BJ (cell line): ENCODE measurements around the gene ZKSCAN4. TPM values are rescaled to one million over a fixed set of nuclear protein-coding genes. Genes with fewer than 3 reads are reported as not detected.
A peak's percentile ranks its signal among the peaks of the same experiment; 100 is the strongest.

Experiments
- CTCF ChIA-PET: fragments of 350-600 bp; formaldehyde crosslinking; extraction: SDS; loops from one replicate; lab custom pipeline; 2021; ENCODE audit warnings: antibody characterized with exemption, inconsistent platforms; lab: Yijun Ruan, JAX
- POLR2A ChIA-PET: fragments of 300-600 bp; sonication (Branson Sonifier 250); formaldehyde crosslinking; extraction: SDS; loops from one replicate; lab custom pipeline; 2021; ENCODE audit warnings: antibody characterized with exemption; lab: Charles Lee
- DNase-seq: peaks from one replicate; pipeline ENCODE4 v3.0.0-alpha.2; 2011; ENCODE audit warnings: low read depth
- H3K27me3 ChIP-seq: 2 replicates; pipeline ENCODE4 v1.6.0; 2011; ENCODE audit warnings: low read length; ENCODE audit not compliant: control insufficient read depth, insufficient read depth
- H3K36me3 ChIP-seq: 2 replicates; pipeline ENCODE4 v1.5.1; 2011; ENCODE audit warnings: low read length; ENCODE audit not compliant: control insufficient read depth, insufficient read depth
- H3K4me3 ChIP-seq: 2 replicates; pipeline ENCODE4 v1.5.1; 2011; ENCODE audit warnings: low read depth, mild to moderate bottlenecking, control low read depth, low read length
- polyA plus RNA-seq: library from polyadenylated mRNA; depleted of rRNA; stranded (reverse); fragments of >200 nt; gene quantifications from 2 replicates; pipeline ENCODE4 v1.2.3, GENCODE V29; 2011
- TF ChIP-seq, protein P1 (sequence below): IDR thresholded peaks from 2 replicates; pipeline ENCODE4 v1.5.1; 2011; ENCODE audit warnings: low read depth, mild to moderate bottlenecking, control low read depth, inconsistent platforms, low read length, moderate library complexity; ENCODE audit not compliant: insufficient read depth

ZKSCAN4 gene
- polyA plus RNA-seq, 1 experiment = 3.0 TPM

DNA sequence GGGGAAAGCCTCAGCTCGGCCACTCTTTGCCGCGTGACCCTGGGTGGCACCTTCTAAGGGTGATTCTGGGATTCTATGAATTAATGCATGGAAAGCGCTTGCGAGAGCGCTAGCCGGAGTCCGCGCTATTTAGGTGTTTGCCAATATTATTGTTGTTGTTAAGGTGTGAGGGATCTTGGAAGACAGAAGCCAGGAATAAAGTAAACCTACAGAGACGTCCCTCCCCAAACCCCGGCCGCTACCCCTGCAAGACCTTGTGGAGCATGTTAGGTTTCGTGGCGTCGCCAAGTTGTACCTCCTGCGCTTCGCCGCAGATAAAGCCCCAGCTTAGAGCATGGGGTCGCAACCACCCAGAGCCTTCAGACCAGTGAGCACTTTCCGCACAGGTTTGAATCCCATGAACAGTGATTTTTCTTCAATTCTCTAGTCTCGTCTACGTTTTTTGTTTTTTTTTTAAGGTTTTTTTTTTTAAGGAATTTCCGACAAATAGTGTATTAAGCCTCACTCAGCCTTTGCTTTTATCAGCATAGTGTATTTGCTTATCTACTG, 43.9 kb downstream of the ZKSCAN4 start:
- DNase-seq = no peak
- Histone ChIP-seq H3K4me3 (peak overlapping the region; percentile 18), H3K27me3 (peaks cover 16% of the 10 kb centered on the region), H3K36me3 (no peaks in the 10 kb centered on the region)
- TF ChIP-seq, protein P1, sequence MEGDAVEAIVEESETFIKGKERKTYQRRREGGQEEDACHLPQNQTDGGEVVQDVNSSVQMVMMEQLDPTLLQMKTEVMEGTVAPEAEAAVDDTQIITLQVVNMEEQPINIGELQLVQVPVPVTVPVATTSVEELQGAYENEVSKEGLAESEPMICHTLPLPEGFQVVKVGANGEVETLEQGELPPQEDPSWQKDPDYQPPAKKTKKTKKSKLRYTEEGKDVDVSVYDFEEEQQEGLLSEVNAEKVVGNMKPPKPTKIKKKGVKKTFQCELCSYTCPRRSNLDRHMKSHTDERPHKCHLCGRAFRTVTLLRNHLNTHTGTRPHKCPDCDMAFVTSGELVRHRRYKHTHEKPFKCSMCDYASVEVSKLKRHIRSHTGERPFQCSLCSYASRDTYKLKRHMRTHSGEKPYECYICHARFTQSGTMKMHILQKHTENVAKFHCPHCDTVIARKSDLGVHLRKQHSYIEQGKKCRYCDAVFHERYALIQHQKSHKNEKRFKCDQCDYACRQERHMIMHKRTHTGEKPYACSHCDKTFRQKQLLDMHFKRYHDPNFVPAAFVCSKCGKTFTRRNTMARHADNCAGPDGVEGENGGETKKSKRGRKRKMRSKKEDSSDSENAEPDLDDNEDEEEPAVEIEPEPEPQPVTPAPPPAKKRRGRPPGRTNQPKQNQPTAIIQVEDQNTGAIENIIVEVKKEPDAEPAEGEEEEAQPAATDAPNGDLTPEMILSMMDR = no peak
- ChIA-PET POLR2A (no interaction called here), CTCF (no interaction called here)

DNA sequence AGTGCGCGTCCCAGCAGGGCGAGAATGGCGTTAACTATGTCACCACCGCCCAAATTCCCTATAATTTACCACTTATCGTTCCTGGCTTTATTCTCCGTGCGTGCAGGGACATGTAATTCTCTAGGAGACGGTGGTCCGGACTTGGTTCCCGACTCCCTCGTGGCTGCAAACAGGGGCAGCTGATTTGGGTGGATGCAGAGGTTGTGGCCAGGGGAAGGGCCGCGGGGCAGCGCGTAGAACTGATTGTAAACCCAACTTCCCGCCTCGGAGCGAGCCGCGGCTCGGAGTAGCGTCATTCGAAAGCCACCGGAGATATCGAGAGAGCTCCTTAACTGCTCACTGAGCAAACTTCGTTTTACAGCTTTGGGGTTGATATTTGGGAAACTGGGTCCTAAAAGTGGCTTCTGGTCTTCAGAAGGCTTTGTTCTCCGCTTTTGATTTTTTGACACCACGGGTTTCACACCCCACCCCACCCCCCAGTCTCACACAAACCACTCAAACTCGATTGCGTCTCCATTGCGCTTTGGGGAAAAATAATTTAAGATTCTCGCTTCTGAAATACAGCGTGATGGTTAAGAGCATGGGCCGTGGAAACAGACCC, 44.5 kb downstream of the ZKSCAN4 start:
- H3K36me3 ChIP-seq = no peaks in the 10 kb centered on the region
- H3K27me3 ChIP-seq = peaks cover 17% of the 10 kb centered on the region
- no peak for DNase-seq
- CTCF ChIA-PET = no interaction called here
- TF ChIP-seq, protein P1 = no peak
- POLR2A ChIA-PET = no interaction called here
- peak overlapping the region; percentile 18 for H3K4me3 ChIP-seq

DNA sequence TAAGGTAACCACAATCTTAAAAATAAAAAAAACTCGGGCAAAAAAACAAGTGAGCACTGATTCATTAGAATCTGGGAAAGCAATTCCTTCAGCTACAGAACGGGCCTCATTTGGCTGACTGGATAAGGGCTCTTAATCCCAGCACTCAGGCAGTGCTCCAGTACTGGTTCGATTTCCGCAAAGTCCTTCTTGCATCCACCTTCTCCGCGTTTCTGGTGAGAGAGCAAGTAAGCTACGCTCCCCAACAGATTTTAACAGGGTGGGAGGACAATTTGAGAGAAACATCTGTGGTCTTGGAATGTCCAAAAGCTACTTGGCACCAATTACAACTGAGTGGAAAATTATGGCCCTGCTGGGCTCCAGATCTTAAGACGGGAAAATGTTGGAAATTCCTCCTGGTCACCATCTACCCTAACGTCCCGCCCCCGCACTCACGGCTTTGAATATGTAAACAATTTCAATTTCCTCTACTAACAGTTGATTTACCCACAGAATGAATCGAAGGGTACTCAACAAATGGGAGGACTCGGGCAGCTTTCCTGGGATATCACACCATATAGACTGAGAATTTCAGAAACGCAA, 45.0 kb downstream of the ZKSCAN4 start:
- ChIA-PET CTCF (interaction anchor here (0.7 kb wide), 1 partner anchor 11 kb away, joined by 3 read pairs; no protein-coding TSS in a partner anchor), POLR2A (no interaction called here)
- Histone ChIP-seq H3K36me3 (no peaks in the 10 kb centered on the region), H3K4me3 (no peak overlapping the region), H3K27me3 (peaks cover 17% of the 10 kb centered on the region)
- TF ChIP-seq, protein P1 = no peak
- no peak for DNase-seq

DNA sequence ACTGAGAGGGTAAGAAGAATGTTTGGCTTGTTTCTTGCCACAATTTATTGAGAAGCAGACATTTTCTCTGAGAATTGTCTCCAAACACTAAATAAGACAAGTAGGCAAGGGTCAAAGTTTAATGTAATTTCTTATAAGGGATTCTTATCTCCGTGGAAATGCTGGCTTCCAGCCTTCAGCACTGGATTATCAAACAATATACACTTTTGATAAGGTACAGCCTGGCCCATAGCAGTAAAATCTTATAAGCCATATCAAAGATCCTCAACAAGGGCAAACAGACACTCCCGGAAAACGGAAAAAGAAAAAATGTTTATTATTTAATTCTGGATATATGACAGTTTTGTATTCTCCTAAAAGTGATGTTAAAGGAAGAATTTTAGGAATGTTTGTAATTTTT, 45.5 kb downstream of the ZKSCAN4 start:
- Histone ChIP-seq H3K4me3 (no peak overlapping the region), H3K36me3 (no peaks in the 10 kb centered on the region), H3K27me3 (peaks cover 17% of the 10 kb centered on the region)
- POLR2A ChIA-PET = no interaction called here
- no peak for DNase-seq
- TF ChIP-seq, protein P1 = no peak
- CTCF ChIA-PET = interaction anchor here (0.7 kb wide), 1 partner anchor 10 kb away, joined by 3 read pairs; no protein-coding TSS in a partner anchor

DNA sequence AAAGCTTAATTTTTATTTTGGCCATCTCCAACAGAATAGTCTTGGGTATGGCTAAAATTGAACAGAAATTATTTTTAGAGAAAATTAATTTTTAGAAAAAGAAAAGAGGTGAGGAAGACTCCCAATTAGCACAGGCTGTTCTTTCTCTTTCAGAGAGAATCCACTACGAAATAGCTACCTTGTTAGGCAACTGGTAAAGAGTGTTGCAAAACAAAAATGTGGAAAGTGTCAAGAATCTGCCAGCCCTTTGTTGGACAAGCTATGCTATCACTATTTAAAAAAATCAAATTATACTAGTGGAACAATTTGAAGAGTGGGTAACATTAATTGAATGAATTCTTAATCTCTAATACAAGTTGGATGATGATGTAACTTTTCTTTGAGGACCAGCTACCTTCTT, 46.2 kb downstream of the ZKSCAN4 start:
- TF ChIP-seq, protein P1 = no peak
- no peak for DNase-seq
- CTCF ChIA-PET = no interaction called here
- POLR2A ChIA-PET = no interaction called here
- H3K4me3 ChIP-seq = no peak overlapping the region
- H3K27me3 ChIP-seq = peaks cover 18% of the 10 kb centered on the region
- H3K36me3 ChIP-seq = no peaks in the 10 kb centered on the region
